Melanocyte of skin (primary cell): ENCODE data around the gene OMP. TPM values are rescaled to one million over a fixed set of nuclear protein-coding genes. Genes with fewer than 3 reads are reported as not detected.

Experiments used
- total RNA-seq, 2 donors: library from RNA; depleted of rRNA; stranded (reverse); fragments of >200 nt; gene quantifications; 2 replicates each; pipeline ENCODE4 v1.2.3, GENCODE V29; 2012

The OMP gene, protein sequence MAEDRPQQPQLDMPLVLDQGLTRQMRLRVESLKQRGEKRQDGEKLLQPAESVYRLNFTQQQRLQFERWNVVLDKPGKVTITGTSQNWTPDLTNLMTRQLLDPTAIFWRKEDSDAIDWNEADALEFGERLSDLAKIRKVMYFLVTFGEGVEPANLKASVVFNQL
- total RNA-seq, result under 1 TPM in 1 of 2 donors, not detected in 1; 0.67 TPM

DNA sequence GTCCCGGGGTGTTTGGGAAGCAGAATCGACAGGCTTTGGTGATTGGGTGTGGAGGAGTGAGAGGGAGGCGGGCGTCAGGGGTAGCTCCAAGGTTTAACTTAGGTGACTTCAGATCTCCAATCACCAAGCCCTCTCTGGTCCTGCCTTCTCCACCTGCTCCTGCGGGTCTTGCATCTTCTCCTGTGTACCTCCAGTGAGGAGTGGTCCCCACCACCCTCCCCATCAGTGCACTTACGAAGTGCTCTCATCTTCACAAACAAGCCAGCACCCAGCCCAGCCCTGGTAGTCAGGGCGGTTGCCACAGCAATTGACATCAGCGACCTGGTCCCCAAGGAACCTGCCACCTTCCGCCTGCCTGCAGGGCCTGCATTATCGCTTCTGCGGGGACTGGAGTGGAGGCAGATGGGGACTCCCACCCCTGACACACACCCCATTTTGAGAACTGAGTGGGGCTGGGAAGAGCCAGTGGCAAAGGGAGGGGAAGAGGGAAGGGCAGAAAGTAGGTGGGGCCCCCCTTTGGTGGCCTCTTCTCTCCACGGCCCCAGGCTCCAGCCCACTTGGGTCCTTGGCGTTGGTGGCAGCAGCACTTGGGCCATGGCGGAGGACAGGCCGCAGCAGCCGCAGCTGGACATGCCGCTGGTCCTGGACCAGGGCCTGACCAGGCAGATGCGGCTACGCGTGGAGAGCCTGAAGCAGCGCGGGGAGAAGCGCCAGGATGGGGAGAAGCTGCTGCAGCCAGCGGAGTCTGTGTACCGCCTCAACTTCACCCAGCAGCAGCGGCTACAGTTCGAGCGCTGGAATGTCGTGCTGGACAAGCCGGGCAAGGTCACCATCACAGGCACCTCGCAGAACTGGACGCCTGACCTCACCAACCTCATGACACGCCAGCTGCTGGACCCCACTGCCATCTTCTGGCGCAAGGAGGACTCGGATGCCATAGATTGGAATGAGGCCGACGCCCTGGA lies at the start of gene OMP:
Gene OMP, plus strand, starts transcription at position 595 of the 965 bp plus-strand sequence. Its CDS starts 0 bp downstream, at position 595.

DNA sequence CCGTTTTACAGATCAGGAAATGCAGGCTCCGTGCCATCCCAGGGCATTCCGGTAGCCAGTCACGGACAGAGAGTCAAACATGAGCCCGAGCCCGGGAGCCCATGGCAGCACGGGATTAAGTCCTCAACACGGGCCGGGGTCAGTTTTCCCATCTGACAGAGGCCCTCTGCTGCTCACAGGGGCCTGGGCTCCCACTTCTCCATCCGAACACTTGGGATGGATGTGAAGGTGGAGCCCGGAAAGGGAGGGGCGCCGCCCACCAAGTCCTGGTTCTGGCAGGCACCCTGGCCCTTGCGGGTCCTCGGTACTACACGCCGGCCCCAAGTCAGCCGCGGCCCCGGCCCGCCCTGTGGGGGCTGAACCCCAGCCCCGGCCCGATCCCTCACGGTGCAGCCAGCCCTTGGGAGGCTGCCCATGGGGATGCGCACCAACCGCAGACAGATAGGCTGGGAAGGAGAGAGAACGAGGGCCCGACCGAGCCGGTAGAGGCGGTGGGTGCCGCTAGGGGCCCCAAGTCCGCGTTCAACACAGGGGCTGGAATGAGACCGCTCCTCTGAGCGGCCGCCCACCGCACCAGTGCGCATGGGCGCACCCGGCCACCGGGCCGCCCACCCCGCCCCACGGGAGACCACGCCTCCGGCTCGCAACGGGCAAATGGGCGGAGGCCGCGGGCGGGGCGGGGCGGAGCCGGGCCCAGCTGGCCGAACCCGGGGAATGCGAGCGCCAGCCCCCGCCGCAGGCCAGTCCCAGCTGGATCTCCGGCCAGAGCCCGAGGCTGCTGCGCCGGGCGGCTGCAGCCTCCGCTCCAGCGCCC lies 36.2 kb upstream of the OMP start, which contains the start of gene CAPN5:
Gene CAPN5, plus strand, starts transcription at position 743 of the 814 bp plus-strand sequence. CDS start 17,916 bp downstream, outside the sequence.

DNA sequence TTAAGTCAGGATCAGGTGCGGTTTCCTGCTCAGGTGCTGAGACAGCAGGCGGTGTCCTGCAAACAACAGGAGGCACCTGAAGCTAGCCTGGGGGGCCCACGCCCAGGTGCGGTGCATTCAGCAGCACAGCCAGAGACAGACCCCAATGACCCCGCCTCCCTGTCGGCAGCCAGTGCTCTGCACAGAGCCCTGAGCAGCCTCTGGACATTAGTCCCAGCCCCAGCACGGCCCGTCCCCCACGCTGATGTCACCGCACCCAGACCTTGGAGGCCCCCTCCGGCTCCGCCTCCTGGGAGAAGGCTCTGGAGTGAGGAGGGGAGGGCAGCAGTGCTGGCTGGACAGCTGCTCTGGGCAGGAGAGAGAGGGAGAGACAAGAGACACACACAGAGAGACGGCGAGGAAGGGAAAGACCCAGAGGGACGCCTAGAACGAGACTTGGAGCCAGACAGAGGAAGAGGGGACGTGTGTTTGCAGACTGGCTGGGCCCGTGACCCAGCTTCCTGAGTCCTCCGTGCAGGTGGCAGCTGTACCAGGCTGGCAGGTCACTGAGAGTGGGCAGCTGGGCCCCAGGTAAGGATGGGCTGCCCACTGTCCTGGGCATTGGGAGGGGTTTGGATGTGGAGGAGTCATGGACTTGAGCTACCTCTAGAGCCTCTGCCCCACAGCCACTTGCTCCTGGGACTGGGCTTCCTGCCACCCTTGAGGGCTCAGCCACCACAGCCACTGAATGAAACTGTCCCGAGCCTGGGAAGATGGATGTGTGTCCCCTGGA lies 25.5 kb downstream of the OMP start, which contains the start of gene MYO7A:
Gene MYO7A, plus strand, starts transcription at position 327 of the 772 bp plus-strand sequence. CDS start 2,389 bp downstream, outside the sequence.

Other genes starting within 250 kb of the OMP start
- 10 to 100 TPM; 10.3 to 15.7 TPM for gene ACER3, start 241.9 kb upstream of the OMP start, total RNA-seq
- not detected for gene B3GNT6, start 68.4 kb upstream of the OMP start, total RNA-seq
- gene CAPN5, start 35.9 kb upstream of the OMP start, total RNA-seq, result 10 to 100 TPM; 17.6 to 19.6 TPM
- gene MYO7A, start 25.4 kb downstream of the OMP start, total RNA-seq, result under 1 TPM in 1 of 2 donors, not detected in 1; under 0.01 TPM
- not detected for gene GDPD4, start 198.8 kb downstream of the OMP start, total RNA-seq